Gastrocnemius medialis (tissue), 4 donors: ENCODE data around the gene GP5.

Experiments used
- CTCF ChIP-seq, 5 experiments: fragments of 450-650 bp in 3 of 5; fragments of 200-600 bp in 2 of 5; sonication (generic) in 2 of 5; IDR thresholded peaks in 4 of 5; conservative IDR thresholded peaks in 1 of 5; 1 replicate in 4 of 5; 2 replicates in 1 of 5; pipeline ENCODE4 v1.5.1; 2016 to 2019; ENCODE audit warnings: antibody characterized with exemption in 5 of 5, mild to moderate bottlenecking in 3 of 5, moderate library complexity in 3 of 5
- POLR2A ChIP-seq, 2 donors: fragments of 450-650 bp; IDR thresholded peaks; one replicate each; pipeline ENCODE4 v1.6.1; 2017; ENCODE audit warnings: antibody characterized with exemption in 2 of 2, mild to moderate bottlenecking in 2 of 2, moderate library complexity in 2 of 2

DNA sequence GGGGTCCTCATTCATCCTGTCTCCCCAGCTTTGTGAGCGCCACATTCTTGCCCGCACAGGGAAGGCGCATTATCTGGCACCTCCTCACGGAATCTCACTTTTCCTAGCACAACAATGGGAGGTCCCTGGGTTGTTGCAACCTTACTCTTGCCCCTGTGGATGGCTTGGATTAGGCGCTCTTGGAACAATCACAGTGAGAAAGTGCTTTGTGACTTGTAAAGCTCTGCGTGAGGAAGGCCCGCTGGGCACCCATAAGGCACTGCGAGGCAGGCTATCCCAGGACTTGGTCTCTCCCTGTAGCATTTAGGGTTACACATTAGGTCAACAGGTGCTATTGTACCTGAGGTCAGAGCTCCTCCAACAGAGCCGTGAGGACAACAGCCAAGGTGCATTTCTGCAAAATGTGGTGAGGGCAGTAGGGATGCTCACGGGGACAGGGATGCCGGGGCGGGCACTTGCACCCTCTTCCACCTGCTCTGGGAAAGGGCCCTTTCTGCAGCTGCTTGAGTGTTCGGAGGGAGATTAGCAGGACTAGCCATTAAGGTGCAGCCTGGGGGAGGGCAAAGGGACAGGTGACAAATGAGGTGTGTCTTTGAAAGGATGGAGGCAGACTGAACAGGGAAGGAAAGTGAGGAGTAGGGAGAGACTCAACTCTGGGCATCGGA, 15.7 kb downstream of the GP5 start:
- TF ChIP-seq CTCF (IDR thresholded peaks at IDR 0.05 in 4 of 5, conservative IDR thresholded peaks at IDR 0.05 in 1 of 5) (no peak), POLR2A (IDR thresholded peaks at IDR 0.05) (no peak)
